Neural cell (in vitro differentiated cells): ENCODE measurements around the gene VENTX. TPM values are rescaled to one million over a fixed set of nuclear protein-coding genes. Genes with fewer than 3 reads are reported as not detected.

ENCODE experiments used
- H2AFZ ChIP-seq: fragments of 200-600, 300-800 bp; sonication (generic), shearing (Covaris generic); 2 replicates; pipeline ENCODE4 v1.6.0; 2014; ENCODE audit warnings: low read depth, mild to moderate bottlenecking, antibody characterized with exemption, low read length, moderate library complexity
- H3F3A ChIP-seq: fragments of 200-600 bp; shearing (Covaris generic); 2 replicates; pipeline ENCODE4 v1.6.1; 2016; ENCODE audit warnings: mild to moderate bottlenecking, moderate library complexity, mixed read lengths, antibody characterized with exemption, low read length; ENCODE audit not compliant: insufficient read depth, poor library complexity, severe bottlenecking
- H3K27ac ChIP-seq: fragments of 200-600, 300-800 bp; sonication (generic), shearing (Covaris generic); 2 replicates; pipeline ENCODE4 v1.5.1; 2014; ENCODE audit warnings: mild to moderate bottlenecking, low read length, moderate library complexity
- H3K27me3 ChIP-seq: fragments of 300-800, 200-600 bp; sonication (generic), shearing (Covaris generic); 2 replicates; pipeline ENCODE4 v1.6.0; 2014; ENCODE audit warnings: mild to moderate bottlenecking, low read depth, low read length, moderate library complexity; ENCODE audit not compliant: insufficient read depth
- H3K36me3 ChIP-seq: fragments of 300-800, 200-600 bp; sonication (generic), shearing (Covaris generic); 2 replicates; pipeline ENCODE4 v1.5.1; 2014; ENCODE audit warnings: mild to moderate bottlenecking, antibody characterized with exemption, low read length, moderate library complexity; ENCODE audit not compliant: insufficient read depth
- H3K4me2 ChIP-seq: fragments of 300-800, 200-600 bp; sonication (generic), shearing (Covaris generic); 2 replicates; pipeline ENCODE4 v1.6.0; 2014; ENCODE audit warnings: mild to moderate bottlenecking, low read length
- H3K4me3 ChIP-seq: fragments of 300-800, 200-600 bp; sonication (generic), shearing (Covaris generic); 2 replicates; pipeline ENCODE4 v1.5.1; 2014; ENCODE audit warnings: mild to moderate bottlenecking, low read length, moderate library complexity
- H3K79me2 ChIP-seq: fragments of 200-600 bp; shearing (Covaris generic); replicated peaks from 2 replicates; pipeline ENCODE4 v1.6.0; 2014; ENCODE audit warnings: mild to moderate bottlenecking, low read length, moderate library complexity; ENCODE audit not compliant: insufficient read depth
- H3K9ac ChIP-seq: fragments of 300-800, 200-600 bp; sonication (generic), shearing (Covaris generic); 2 replicates; pipeline ENCODE4 v1.6.1; 2016; ENCODE audit warnings: mild to moderate bottlenecking, low read length, mixed read lengths
- H3K9me2 ChIP-seq: fragments of 200-600 bp; shearing (Covaris generic); 2 replicates; pipeline ENCODE4 v1.6.1; 2016; ENCODE audit warnings: mild to moderate bottlenecking, low read length, mixed read lengths; ENCODE audit not compliant: insufficient read depth
- H3K9me3 ChIP-seq: fragments of 200-600, 300-800 bp; sonication (generic), shearing (Covaris generic); 2 replicates; pipeline ENCODE4 v1.6.1; 2016; ENCODE audit warnings: mild to moderate bottlenecking, mixed run types, low read length, moderate library complexity, mixed read lengths
- H4K20me1 ChIP-seq: fragments of 200-600 bp; shearing (Covaris generic); 2 replicates; pipeline ENCODE4 v1.6.1; 2016; ENCODE audit warnings: mild to moderate bottlenecking, mixed run types; ENCODE audit not compliant: insufficient read depth
- EP300 ChIP-seq: fragments of 450-650 bp; conservative IDR thresholded peaks from 2 replicates; pipeline ENCODE4 v1.6.1; 2014; ENCODE audit warnings: antibody characterized with exemption, mild to moderate bottlenecking, moderate library complexity; ENCODE audit not compliant: poor library complexity, severe bottlenecking
- EZH2 ChIP-seq: fragments of 200-600, 300-800 bp; shearing (Covaris generic), sonication (generic); IDR thresholded peaks from 2 replicates; pipeline ENCODE4 v1.6.1; 2014; ENCODE audit warnings: antibody characterized with exemption, low read length, borderline replicate concordance, mild to moderate bottlenecking; ENCODE audit not compliant: insufficient read depth, poor library complexity, severe bottlenecking
- MXI1 ChIP-seq: fragments of 450-650 bp; conservative IDR thresholded peaks from 2 replicates; pipeline ENCODE4 v1.6.1; 2014; ENCODE audit warnings: antibody characterized with exemption, mild to moderate bottlenecking; ENCODE audit not compliant: poor library complexity, severe bottlenecking
- POLR2AphosphoS5 ChIP-seq: IDR thresholded peaks from 2 replicates; pipeline ENCODE4 v1.6.1; 2012
- RAD21 ChIP-seq: fragments of 450-650 bp; conservative IDR thresholded peaks from 2 replicates; pipeline ENCODE4 v1.6.1; 2014; ENCODE audit warnings: antibody characterized with exemption, mild to moderate bottlenecking, moderate library complexity
- SMC3 ChIP-seq: fragments of 450-650 bp; conservative IDR thresholded peaks from 2 replicates; pipeline ENCODE4 v1.6.1; 2014; ENCODE audit warnings: antibody characterized with exemption, mild to moderate bottlenecking, moderate library complexity; ENCODE audit not compliant: poor library complexity
- TAF1 ChIP-seq: IDR thresholded peaks from 2 replicates; pipeline ENCODE4 v1.6.1; 2012; ENCODE audit warnings: low read depth
- polyA plus RNA-seq: library from polyadenylated mRNA; depleted of rRNA; stranded (reverse); fragments of >200 nt; gene quantifications from 2 replicates; pipeline ENCODE4 v1.2.3, GENCODE V29; 2014
- TF ChIP-seq, protein P1 (sequence below): IDR thresholded peaks from 2 replicates; pipeline ENCODE4 v1.6.1; 2012; ENCODE audit warnings: borderline replicate concordance
- TF ChIP-seq, protein P2 (sequence below): fragments of 450-650 bp; IDR thresholded peaks from 2 replicates; pipeline ENCODE4 v1.5.1; 2014; ENCODE audit warnings: antibody characterized with exemption, mild to moderate bottlenecking, moderate library complexity; ENCODE audit not compliant: poor library complexity, severe bottlenecking

The VENTX gene
- polyA plus RNA-seq, 1 donor from 2014 or later: not detected

GRCh38 chr10:133275684-133276092 is 38.0 kb downstream of the VENTX start:
- Histone ChIP-seq H3K36me3 (no peaks in the 10 kb centered on the region), H3K4me2 (no peak overlapping the region), H3K9me2 (no peaks in the 10 kb centered on the region)

GRCh38 chr10:133276100-133276434 is 38.4 kb downstream of the VENTX start:
- no peak for TF ChIP-seq EZH2
- TF ChIP-seq, protein P1, sequence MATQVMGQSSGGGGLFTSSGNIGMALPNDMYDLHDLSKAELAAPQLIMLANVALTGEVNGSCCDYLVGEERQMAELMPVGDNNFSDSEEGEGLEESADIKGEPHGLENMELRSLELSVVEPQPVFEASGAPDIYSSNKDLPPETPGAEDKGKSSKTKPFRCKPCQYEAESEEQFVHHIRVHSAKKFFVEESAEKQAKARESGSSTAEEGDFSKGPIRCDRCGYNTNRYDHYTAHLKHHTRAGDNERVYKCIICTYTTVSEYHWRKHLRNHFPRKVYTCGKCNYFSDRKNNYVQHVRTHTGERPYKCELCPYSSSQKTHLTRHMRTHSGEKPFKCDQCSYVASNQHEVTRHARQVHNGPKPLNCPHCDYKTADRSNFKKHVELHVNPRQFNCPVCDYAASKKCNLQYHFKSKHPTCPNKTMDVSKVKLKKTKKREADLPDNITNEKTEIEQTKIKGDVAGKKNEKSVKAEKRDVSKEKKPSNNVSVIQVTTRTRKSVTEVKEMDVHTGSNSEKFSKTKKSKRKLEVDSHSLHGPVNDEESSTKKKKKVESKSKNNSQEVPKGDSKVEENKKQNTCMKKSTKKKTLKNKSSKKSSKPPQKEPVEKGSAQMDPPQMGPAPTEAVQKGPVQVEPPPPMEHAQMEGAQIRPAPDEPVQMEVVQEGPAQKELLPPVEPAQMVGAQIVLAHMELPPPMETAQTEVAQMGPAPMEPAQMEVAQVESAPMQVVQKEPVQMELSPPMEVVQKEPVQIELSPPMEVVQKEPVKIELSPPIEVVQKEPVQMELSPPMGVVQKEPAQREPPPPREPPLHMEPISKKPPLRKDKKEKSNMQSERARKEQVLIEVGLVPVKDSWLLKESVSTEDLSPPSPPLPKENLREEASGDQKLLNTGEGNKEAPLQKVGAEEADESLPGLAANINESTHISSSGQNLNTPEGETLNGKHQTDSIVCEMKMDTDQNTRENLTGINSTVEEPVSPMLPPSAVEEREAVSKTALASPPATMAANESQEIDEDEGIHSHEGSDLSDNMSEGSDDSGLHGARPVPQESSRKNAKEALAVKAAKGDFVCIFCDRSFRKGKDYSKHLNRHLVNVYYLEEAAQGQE: no peak
- no peak for TF ChIP-seq EP300
- TF ChIP-seq, protein P2, sequence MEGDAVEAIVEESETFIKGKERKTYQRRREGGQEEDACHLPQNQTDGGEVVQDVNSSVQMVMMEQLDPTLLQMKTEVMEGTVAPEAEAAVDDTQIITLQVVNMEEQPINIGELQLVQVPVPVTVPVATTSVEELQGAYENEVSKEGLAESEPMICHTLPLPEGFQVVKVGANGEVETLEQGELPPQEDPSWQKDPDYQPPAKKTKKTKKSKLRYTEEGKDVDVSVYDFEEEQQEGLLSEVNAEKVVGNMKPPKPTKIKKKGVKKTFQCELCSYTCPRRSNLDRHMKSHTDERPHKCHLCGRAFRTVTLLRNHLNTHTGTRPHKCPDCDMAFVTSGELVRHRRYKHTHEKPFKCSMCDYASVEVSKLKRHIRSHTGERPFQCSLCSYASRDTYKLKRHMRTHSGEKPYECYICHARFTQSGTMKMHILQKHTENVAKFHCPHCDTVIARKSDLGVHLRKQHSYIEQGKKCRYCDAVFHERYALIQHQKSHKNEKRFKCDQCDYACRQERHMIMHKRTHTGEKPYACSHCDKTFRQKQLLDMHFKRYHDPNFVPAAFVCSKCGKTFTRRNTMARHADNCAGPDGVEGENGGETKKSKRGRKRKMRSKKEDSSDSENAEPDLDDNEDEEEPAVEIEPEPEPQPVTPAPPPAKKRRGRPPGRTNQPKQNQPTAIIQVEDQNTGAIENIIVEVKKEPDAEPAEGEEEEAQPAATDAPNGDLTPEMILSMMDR: no peak
- no peak for TF ChIP-seq POLR2AphosphoS5
- no peak for TF ChIP-seq MXI1
- TF ChIP-seq SMC3: no peak
- no peak for TF ChIP-seq TAF1
- no peak for TF ChIP-seq RAD21
- Histone ChIP-seq H3F3A (no peaks in the 10 kb centered on the region), H3K9me2 (no peaks in the 10 kb centered on the region), H2AFZ (no peak overlapping the region), H4K20me1 (no peaks in the 10 kb centered on the region), H3K27ac (no peak overlapping the region), H3K36me3 (no peaks in the 10 kb centered on the region), H3K79me2 (no peaks in the 10 kb centered on the region), H3K27me3 (peaks cover 10% of the 10 kb centered on the region), H3K4me3 (no peak overlapping the region), H3K9ac (no peak overlapping the region), H3K9me3 (no peaks in the 10 kb centered on the region), H3K4me2 (no peak overlapping the region)

More at GRCh38 chr10:133275684-133276092, 38.0 kb downstream of the VENTX start:
- Histone ChIP-seq H3K9ac (no peak overlapping the region), H3K9me3 (no peaks in the 10 kb centered on the region), H3K27me3 (peaks cover 10% of the 10 kb centered on the region), H3K4me3 (no peak overlapping the region), H3K79me2 (no peaks in the 10 kb centered on the region), H2AFZ (no peak overlapping the region), H3K27ac (no peak overlapping the region), H4K20me1 (no peaks in the 10 kb centered on the region), H3F3A (no peaks in the 10 kb centered on the region)
- no peak for TF ChIP-seq MXI1
- TF ChIP-seq TAF1: no peak
- TF ChIP-seq, protein P1: no peak
- TF ChIP-seq EZH2: no peak
- TF ChIP-seq SMC3: no peak
- TF ChIP-seq, protein P2: no peak
- no peak for TF ChIP-seq POLR2AphosphoS5
- no peak for TF ChIP-seq EP300
- no peak for TF ChIP-seq RAD21
